K562 (cell line): ENCODE measurements around the gene ITM2B. TPM values are rescaled to one million over a fixed set of nuclear protein-coding genes. Genes with fewer than 3 reads are reported as not detected.

Experiments
- ATAC-seq: fragments of 200-7000 bp; cut with Tn5 transposase; 3 replicates; pipeline ENCODE4 v1.9.1; 2020; ENCODE audit warnings: moderate library complexity
- BruUV-seq: library from RNA; stranded (reverse); fragments of 400-500 nt; replicated peaks from 2 replicates; lab custom pipeline; 2021; lab: Mats Ljungman, UMichigan
- CTCF ChIA-PET: fragments of 300-600 bp; formaldehyde crosslinking; extraction: SDS; loops from one replicate; lab custom pipeline; 2021; ENCODE audit warnings: low intra/inter-chr PET ratio; lab: Yijun Ruan, JAX
- POLR2A ChIA-PET: fragments of 300-600, 350-650 bp; sonication (Branson Sonifier 250); formaldehyde crosslinking; extraction: SDS; loops from one replicate; lab custom pipeline; 2021; ENCODE audit warnings: antibody characterized with exemption, inconsistent platforms; lab: Yijun Ruan, JAX
- DNase-seq, 4 experiments: peaks; one replicate each; pipeline versions ENCODE4 v3.0.0 to v3.0.0-alpha.2; 2011 to 2018; ENCODE audit warnings: low spot score in 3 of 4, mixed read lengths in 3 of 4; ENCODE audit errors: extremely low read depth in 1 of 4
- FAIRE-seq: peaks from 2 replicates; lab custom pipeline; 2011; peaks lifted over from hg19 to GRCh38; lab: Jason Lieb, UNC
- H2AFZ ChIP-seq: 2 replicates; pipeline ENCODE4 v1.6.0; 2011; ENCODE audit warnings: low read depth, low read length, control low read depth, inconsistent platforms
- H3K27ac ChIP-seq: fragments of 200-600 bp; 3 replicates; pipeline ENCODE4 v1.8.0; 2011; ENCODE audit warnings: low read depth, mild to moderate bottlenecking, control low read depth, inconsistent platforms, low read length, moderate library complexity, mixed read lengths; ENCODE audit errors: extremely low read depth
- H3K27me3 ChIP-seq, 2 experiments: fragments of 300-600 bp in 1 of 2; 2 replicates in 1 of 2; 3 replicates in 1 of 2; pipeline versions ENCODE4 v1.6.0 to v1.8.0; 2011; ENCODE audit warnings: inconsistent platforms in 2 of 2, low read length in 2 of 2, mild to moderate bottlenecking in 1 of 2, mixed read lengths in 1 of 2, moderate library complexity in 1 of 2; ENCODE audit not compliant: control insufficient read depth in 2 of 2, insufficient read depth in 2 of 2
- H3K36me3 ChIP-seq: fragments of 300-600 bp; 3 replicates; pipeline ENCODE4 v1.8.0; 2011; ENCODE audit warnings: mild to moderate bottlenecking, low read length, inconsistent platforms; ENCODE audit not compliant: control insufficient read depth, insufficient read depth
- H3K4me1 ChIP-seq, 2 experiments: fragments of 200-600 bp in 1 of 2; replicated peaks in 1 of 2; 2 replicates in 1 of 2; 3 replicates in 1 of 2; pipeline versions ENCODE4 v1.5.1 to v1.8.0; 2011; ENCODE audit warnings: inconsistent platforms in 2 of 2, low read length in 2 of 2, mild to moderate bottlenecking in 1 of 2, mixed read lengths in 1 of 2, moderate library complexity in 1 of 2; ENCODE audit not compliant: control insufficient read depth in 2 of 2, insufficient read depth in 2 of 2
- H3K4me2 ChIP-seq: 2 replicates; pipeline ENCODE4 v1.6.1; 2011; ENCODE audit warnings: low read length, control low read depth, inconsistent platforms, mixed read lengths; ENCODE audit not compliant: insufficient read depth
- H3K4me3 ChIP-seq: fragments of 200-600 bp; sonication (generic), shearing (Covaris generic); 2 replicates; pipeline ENCODE4 v1.5.1; 2016; ENCODE audit warnings: control low read depth, inconsistent platforms
- H3K79me2 ChIP-seq: fragments of 200-600 bp; 3 replicates; pipeline ENCODE4 v1.8.0; 2011; ENCODE audit warnings: low read length, inconsistent platforms; ENCODE audit not compliant: control insufficient read depth, insufficient read depth
- H3K9ac ChIP-seq, 2 experiments: 2 replicates each; pipeline versions ENCODE4 v1.6.0 to v1.6.1; 2011; ENCODE audit warnings: low read depth in 2 of 2, low read length in 2 of 2, control low read depth in 1 of 2, inconsistent platforms in 1 of 2, mild to moderate bottlenecking in 1 of 2, mixed read lengths in 1 of 2; ENCODE audit not compliant: insufficient read depth in 1 of 2
- H3K9me1 ChIP-seq: one replicate; pipeline ENCODE4 v1.6.0; 2011; ENCODE audit warnings: inconsistent platforms, mild to moderate bottlenecking, low read length, moderate library complexity; ENCODE audit not compliant: control insufficient read depth, insufficient read depth
- H3K9me3 ChIP-seq: replicated peaks from 2 replicates; pipeline ENCODE4 v1.5.1; 2011; ENCODE audit warnings: low read depth, low read length, inconsistent platforms; ENCODE audit not compliant: control insufficient read depth, insufficient read depth
- H4K20me1 ChIP-seq: replicated peaks from 2 replicates; pipeline ENCODE4 v1.6.1; 2011; ENCODE audit warnings: low read length, inconsistent platforms, mixed read lengths; ENCODE audit not compliant: control insufficient read depth, insufficient read depth
- ATF7 ChIP-seq: fragments of 450-650 bp; IDR thresholded peaks from 2 replicates; pipeline ENCODE4 v1.7.1; 2014; ENCODE audit warnings: mild to moderate bottlenecking, moderate library complexity
- E2F8 ChIP-seq: fragments of 450-650 bp; IDR thresholded peaks from 2 replicates; pipeline ENCODE4 v1.7.1; 2018; ENCODE audit warnings: mild to moderate bottlenecking, low read depth; ENCODE audit not compliant: partially characterized antibody
- GATAD2A ChIP-seq: fragments of 450-650 bp; IDR thresholded peaks from 2 replicates; pipeline ENCODE4 v1.6.1; 2017
- GTF2E2 ChIP-seq: fragments of 200-800 bp; sonication (Bioruptor generic); IDR thresholded peaks from 2 replicates; pipeline ENCODE4 v1.6.1; 2016; ENCODE audit warnings: missing genetic modification characterization, missing compliant biosample characterization
- KHSRP ChIP-seq: fragments of 450-650 bp; IDR thresholded peaks from 2 replicates; pipeline ENCODE4 v1.6.1; 2017
- NR2C2 ChIP-seq, 2 experiments: fragments of 200-800 bp in 1 of 2; sonication (Bioruptor generic) in 1 of 2; sonication (generic) in 1 of 2; formaldehyde crosslinking in 1 of 2; IDR thresholded peaks; 2 replicates each; pipeline versions ENCODE4 v1.6.1 to v1.8.0; 2016 to 2022; ENCODE audit warnings: mild to moderate bottlenecking in 1 of 2, missing compliant biosample characterization in 1 of 2, missing genetic modification characterization in 1 of 2, missing genetic modification reagents in 1 of 2
- SMARCA5 ChIP-seq: fragments of 450-650 bp; IDR thresholded peaks from 2 replicates; pipeline ENCODE4 v1.6.1; 2016
- U2AF1 ChIP-seq: fragments of 200-400 bp; formaldehyde crosslinking; optimal IDR thresholded peaks from 2 replicates; pipeline ENCODE3; 2017; ENCODE audit warnings: mild to moderate bottlenecking, low read depth, low read length, moderate library complexity
- ZBTB7A ChIP-seq: IDR thresholded peaks from 2 replicates; pipeline ENCODE4 v1.6.1; 2011; ENCODE audit warnings: low read depth, mild to moderate bottlenecking, low read length, moderate library complexity, borderline replicate concordance; ENCODE audit not compliant: control insufficient read depth
- ZKSCAN3 ChIP-seq: fragments of 250-450 bp; sonication (Bioruptor Pico); IDR thresholded peaks from 2 replicates; pipeline ENCODE4 v1.4.0; 2020
- ZKSCAN8 ChIP-seq: fragments of 200-800 bp; sonication (Bioruptor generic); IDR thresholded peaks from 2 replicates; pipeline ENCODE4 v1.6.1; 2016; ENCODE audit warnings: missing genetic modification characterization, missing compliant biosample characterization
- ZNF12 ChIP-seq: sonication (generic); formaldehyde crosslinking; IDR thresholded peaks from 2 replicates; pipeline ENCODE4 v1.4.0; 2020; ENCODE audit warnings: mild to moderate bottlenecking, missing genetic modification reagents
- ZNF395 ChIP-seq: fragments of 200-800 bp; sonication (Bioruptor generic); IDR thresholded peaks from 2 replicates; pipeline ENCODE4 v1.6.1; 2017; ENCODE audit warnings: missing genetic modification characterization, missing compliant biosample characterization
- WGBS: fragments of 100-300 bp; shearing (Covaris generic); methylation state at CpG from one replicate; pipeline ENCODE4 v1.1.6; 2016; ENCODE audit warnings: low coverage, mixed read lengths; ENCODE audit not compliant: insufficient coverage; ENCODE audit errors: missing lambda C conversion rate; 5-methylcytosine and 5-hydroxymethylcytosine counted together
- in situ Hi-C: fragments of 300-500 bp; cut with MboI; formaldehyde crosslinking; loops from 4 replicates; pipeline ENCODE4 v1.15.0; 2018; ENCODE audit warnings: inconsistent platforms, mixed read lengths
- intact Hi-C: fragments of 100-400 bp; cut with micrococcal nuclease; formaldehyde crosslinking; loops from 2 replicates; pipeline ENCODE4 v1.14.2; 2022
- polyA plus RNA-seq, 8 experiments: library from polyadenylated mRNA; depleted of rRNA in 4 of 8; stranded (reverse) in 5 of 8; unstranded in 3 of 8; fragments of >200 nt; fragmentation: Nextera tagmentation in 2 of 8; fragmentation: Illumina TruSeq in 1 of 8; extraction: Ambion mirVana in 2 of 8; extraction: Trizol in 1 of 8; gene quantifications; 2 replicates each; pipeline versions ENCODE4 v1.2.1 to v1.2.3, GENCODE V29; 2011 to 2014; ENCODE audit warnings: inconsistent platforms in 1 of 8, missing spikeins in 1 of 8
- total RNA-seq, 7 experiments: library from RNA; depleted of rRNA in 6 of 7; stranded (reverse); fragments of >200 nt in 6 of 7; fragmentation: Illumina TruSeq in 2 of 7; extraction: Trizol in 2 of 7; gene quantifications; 2 replicates each; pipeline versions ENCODE4 v1.2.1 to v1.2.3, GENCODE V29; 2011 to 2021; ENCODE audit warnings: low replicate concordance in 1 of 7
- TF ChIP-seq, protein P1 (sequence below): fragments of 450-650 bp; IDR thresholded peaks from 2 replicates; pipeline ENCODE4 v1.6.1; 2016; ENCODE audit warnings: mild to moderate bottlenecking

ITM2B gene
- total and polyA plus RNA-seq, 9 of the 15 experiments (the other 6 are each of a cell fraction or from before 2014, with no cell fraction given), result 22.0 to 83.8 (median 45.0) TPM

- Histone ChIP-seq H4K20me1 (no peaks in the 10 kb centered on the region), H3K9ac (peak within 1 kb of the TSS; percentile 84 to 93), H3K9me3 (no peaks in the 10 kb centered on the region), H3K4me2 (peak within 1 kb of the TSS; percentile 88), H2AFZ (peak within 1 kb of the TSS; percentile 88), H3K9me1 (no peaks in the 10 kb centered on the region), H3K79me2 (peaks cover 33% of the 10 kb centered on the region), H3K27me3 (no peaks in the 10 kb centered on the region), H3K36me3 (peaks cover 6% of the 10 kb centered on the region; the same call in 1 of the 3 replicates), H3K4me1 (peaks cover 0 to 3% of the 10 kb centered on the region in 2 experiments; a peak in 2 of 5 replicates), H3K27ac (peak within 1 kb of the TSS; percentile 90), H3K4me3 (peak within 1 kb of the TSS; percentile 87)
- ChIA-PET POLR2A (interaction anchor here (0.6 to 2.0 kb wide), 4 partner anchors 9 to 173 kb away, joined by 3 to 9 read pairs (median 3); no protein-coding TSS in a partner anchor), CTCF (no interaction called here)
- in situ Hi-C loops (no loop called here), intact Hi-C loops (no loop called here)
- WGBS, result 0% methylated on average over 27 of the region's 96 CpGs
- BruUV-seq, result no TSS peak
- ATAC-seq (peak; percentile 89), FAIRE-seq (no peak), DNase-seq (peak; percentile 76 to 90 (median 81))
- no peak; the same call in 1 of the 2 replicates for TF ChIP-seq ZNF395
- TF ChIP-seq SMARCA5, result no peak
- TF ChIP-seq KHSRP, result no peak
- TF ChIP-seq, protein P1, sequence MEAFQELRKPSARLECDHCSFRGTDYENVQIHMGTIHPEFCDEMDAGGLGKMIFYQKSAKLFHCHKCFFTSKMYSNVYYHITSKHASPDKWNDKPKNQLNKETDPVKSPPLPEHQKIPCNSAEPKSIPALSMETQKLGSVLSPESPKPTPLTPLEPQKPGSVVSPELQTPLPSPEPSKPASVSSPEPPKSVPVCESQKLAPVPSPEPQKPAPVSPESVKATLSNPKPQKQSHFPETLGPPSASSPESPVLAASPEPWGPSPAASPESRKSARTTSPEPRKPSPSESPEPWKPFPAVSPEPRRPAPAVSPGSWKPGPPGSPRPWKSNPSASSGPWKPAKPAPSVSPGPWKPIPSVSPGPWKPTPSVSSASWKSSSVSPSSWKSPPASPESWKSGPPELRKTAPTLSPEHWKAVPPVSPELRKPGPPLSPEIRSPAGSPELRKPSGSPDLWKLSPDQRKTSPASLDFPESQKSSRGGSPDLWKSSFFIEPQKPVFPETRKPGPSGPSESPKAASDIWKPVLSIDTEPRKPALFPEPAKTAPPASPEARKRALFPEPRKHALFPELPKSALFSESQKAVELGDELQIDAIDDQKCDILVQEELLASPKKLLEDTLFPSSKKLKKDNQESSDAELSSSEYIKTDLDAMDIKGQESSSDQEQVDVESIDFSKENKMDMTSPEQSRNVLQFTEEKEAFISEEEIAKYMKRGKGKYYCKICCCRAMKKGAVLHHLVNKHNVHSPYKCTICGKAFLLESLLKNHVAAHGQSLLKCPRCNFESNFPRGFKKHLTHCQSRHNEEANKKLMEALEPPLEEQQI, result no peak
- no peak for TF ChIP-seq GATAD2A
- peak; percentile 70 for TF ChIP-seq ATF7
- no peak for TF ChIP-seq ZKSCAN8
- TF ChIP-seq ZKSCAN3 (CRISPR knock-in tag), result no peak
- TF ChIP-seq NR2C2 (CRISPR knock-in tag; IDR thresholded peaks at IDR 0.05), result no peak
- peak; percentile 68; the same call in 1 of the 2 replicates for TF ChIP-seq NR2C2 (tag; IDR thresholded peaks at IDR 0.05)
- TF ChIP-seq E2F8, result peak; percentile 100
- TF ChIP-seq ZBTB7A, result no peak; the same call in 1 of the 2 replicates
- TF ChIP-seq U2AF1, result no peak
- TF ChIP-seq ZNF12 (CRISPR knock-in tag), result no peak
- TF ChIP-seq GTF2E2 (tag), result peak; percentile 29; the same call in 1 of the 2 replicates
Observed at GRCh38 chr13:48303359-48304142, 70.5 kb downstream of the ITM2B start, which contains the start of gene RB1. TSS of gene RB1 (plus strand) at chr13:48303751. CDS start at chr13:48303913, 162 bp downstream.
